Measurements from ENCODE around the gene GCNT2.
"Not testable (repeated sequence)": the region's sequence is repeated elsewhere in the genome, so short reads cannot be mapped to it uniquely, and the experiment has no call there.

GCNT2 gene

GRCh38 chr6:10580570-10580969, 59.4 kb downstream of the GCNT2 start:
- DNase-seq (ENCODE audit: low spot score) = no peak

GRCh38 chr6:10581402-10581801, 60.3 kb downstream of the GCNT2 start:
- not testable (repeated sequence) for DNase-seq (ENCODE audit: low spot score)

GRCh38 chr6:10582774-10583508, 61.8 kb downstream of the GCNT2 start:
- DNase-seq (ENCODE audit: low spot score) = no peak

- DNase-seq (ENCODE audit: low spot score) = no peak
These were observed 62.4 kb downstream of the GCNT2 start for GRCh38 chr6:10583509-10583901.

- no peak for DNase-seq (ENCODE audit: low spot score)
These were observed 63.5 kb downstream of the GCNT2 start for GRCh38 chr6:10584607-10585006.

- no peak for DNase-seq (ENCODE audit: low spot score)
These were observed 64.2 kb downstream of the GCNT2 start for GRCh38 chr6:10585209-10585845.

DNA sequence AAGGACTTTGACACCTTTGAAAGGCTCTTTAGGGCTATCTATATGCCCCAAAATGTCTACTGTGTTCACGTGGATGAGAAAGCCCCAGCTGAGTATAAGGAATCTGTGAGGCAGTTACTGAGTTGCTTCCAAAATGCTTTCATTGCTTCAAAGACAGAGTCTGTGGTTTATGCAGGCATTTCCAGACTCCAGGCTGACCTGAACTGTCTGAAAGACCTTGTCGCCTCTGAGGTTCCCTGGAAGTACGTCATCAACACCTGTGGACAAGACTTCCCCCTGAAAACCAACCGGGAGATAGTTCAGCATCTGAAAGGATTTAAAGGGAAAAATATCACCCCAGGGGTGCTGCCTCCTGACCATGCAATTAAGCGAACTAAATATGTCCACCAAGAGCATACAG, 65.2 kb downstream of the GCNT2 start:
- no peak for DNase-seq (ENCODE audit: low spot score)

- no peak for DNase-seq (ENCODE audit: low spot score)
These were observed 66.7 kb downstream of the GCNT2 start for GRCh38 chr6:10587656-10588406.

- DNase-seq (ENCODE audit: low spot score) = no peak
These were observed 67.6 kb downstream of the GCNT2 start for GRCh38 chr6:10588562-10589428.

DNA sequence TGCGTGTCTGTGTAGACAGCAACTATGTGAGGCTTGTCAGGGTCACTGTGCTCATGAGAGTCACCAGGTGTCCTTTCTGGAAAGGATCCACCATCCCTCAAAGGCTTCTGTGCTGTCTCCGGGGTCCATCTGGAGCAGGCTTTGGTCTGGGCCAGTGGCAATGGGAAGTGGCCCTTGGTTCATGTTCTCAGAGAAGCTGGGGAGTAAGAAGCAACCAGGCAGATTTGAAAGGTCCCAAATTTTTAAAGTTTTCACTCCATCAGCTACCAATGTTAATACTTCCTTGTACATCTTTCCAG, 68.2 kb downstream of the GCNT2 start:
- no peak for DNase-seq (ENCODE audit: low spot score)

DNA sequence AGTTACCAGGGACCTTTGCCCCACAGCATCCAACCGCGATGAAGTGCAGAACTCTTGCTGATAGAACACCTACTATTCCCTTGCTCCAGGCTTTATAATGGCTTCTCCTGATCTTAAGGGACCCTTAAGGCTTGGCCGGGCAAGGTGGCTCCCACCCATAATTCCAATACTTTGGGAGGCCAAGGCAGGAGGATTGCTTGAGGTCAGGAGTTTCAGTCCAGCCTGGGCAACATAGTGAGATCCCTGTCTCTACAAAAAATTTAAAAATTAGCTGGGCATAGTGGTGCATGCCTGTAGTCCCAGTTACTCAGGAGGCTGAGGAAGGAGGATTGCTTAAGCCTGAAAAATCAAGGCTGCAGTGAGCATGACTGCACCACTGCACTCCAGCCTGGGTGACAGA, 68.8 kb downstream of the GCNT2 start:
- DNase-seq (ENCODE audit: low spot score) = no peak

- DNase-seq (ENCODE audit: low spot score) = no peak
These were observed 70.4 kb downstream of the GCNT2 start for GRCh38 chr6:10591422-10592160.

DNA sequence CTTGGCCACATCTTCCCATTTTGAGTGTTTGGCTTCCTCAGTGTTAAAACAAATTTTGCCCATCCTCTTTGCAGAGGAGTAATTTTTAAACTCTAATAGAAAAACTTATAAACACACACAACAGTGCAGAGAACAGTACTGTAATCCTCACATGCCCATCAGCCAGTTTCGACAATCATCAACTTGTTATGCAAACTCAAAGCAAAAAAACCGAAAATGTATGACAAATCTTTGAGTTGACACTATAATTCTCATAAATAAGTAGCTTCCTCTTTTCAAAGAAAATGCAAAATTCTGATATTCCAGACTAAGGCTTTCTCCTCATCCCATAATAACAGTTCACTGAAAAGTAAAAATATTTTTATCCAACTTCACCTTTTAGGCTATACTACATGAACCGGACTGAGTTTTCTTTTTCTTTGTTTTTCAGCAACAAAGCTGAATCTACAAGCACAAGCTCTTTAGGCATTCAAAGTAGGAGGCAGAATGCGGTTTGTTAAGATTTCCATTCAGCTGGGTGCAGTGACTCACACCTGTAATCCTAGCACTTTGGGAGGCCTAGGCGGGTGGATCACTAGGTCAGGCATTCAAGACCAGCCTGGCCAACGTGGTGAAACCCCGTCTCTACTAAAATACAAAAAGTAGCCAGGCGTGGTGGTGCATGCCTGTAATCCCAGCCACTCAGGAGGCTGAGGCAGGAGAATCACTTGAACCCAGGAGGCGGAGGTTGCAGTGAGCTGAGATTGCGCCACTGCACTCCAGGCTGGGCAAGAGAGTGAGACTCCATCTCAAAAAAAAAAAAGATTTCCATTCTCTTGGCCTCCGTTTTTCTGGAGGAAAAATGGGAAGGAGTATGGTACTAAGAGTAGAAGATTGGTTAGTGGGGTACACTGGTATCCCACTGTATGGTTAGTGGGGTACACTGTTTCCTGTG, 74.8 kb downstream of the GCNT2 start:
- DNase-seq (ENCODE audit: low spot score) = no peak

DNA sequence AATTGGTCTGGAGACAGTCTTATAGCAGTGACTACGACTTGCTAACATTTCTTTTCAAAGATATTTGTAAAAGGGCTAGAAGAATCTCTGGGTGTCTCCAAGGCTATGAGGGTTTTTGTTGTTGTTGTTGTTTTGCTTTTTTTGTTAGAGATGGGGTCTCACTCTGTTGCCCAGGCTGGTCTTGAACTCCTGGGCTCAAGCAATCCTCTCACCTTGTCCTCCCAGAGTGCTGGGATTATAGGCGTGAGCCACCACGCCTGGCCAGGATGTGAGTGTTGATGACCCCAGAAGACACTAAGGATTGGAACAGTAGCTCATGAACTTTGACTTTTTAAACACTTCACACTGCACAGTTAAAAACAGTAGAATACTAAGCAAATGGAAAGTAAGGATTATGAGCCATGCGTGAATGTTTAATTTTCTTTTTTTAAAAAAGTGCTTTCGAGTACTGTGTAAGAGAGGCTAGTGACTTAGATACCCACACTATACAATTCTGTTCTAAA, 76.4 kb downstream of the GCNT2 start:
- no peak for DNase-seq (ENCODE audit: low spot score)

- no peak for DNase-seq (ENCODE audit: low spot score)
These were observed 77.2 kb downstream of the GCNT2 start for GRCh38 chr6:10598084-10598960.

- no peak for DNase-seq (ENCODE audit: low spot score)
These were observed 77.9 kb downstream of the GCNT2 start for GRCh38 chr6:10599046-10599445.

DNA sequence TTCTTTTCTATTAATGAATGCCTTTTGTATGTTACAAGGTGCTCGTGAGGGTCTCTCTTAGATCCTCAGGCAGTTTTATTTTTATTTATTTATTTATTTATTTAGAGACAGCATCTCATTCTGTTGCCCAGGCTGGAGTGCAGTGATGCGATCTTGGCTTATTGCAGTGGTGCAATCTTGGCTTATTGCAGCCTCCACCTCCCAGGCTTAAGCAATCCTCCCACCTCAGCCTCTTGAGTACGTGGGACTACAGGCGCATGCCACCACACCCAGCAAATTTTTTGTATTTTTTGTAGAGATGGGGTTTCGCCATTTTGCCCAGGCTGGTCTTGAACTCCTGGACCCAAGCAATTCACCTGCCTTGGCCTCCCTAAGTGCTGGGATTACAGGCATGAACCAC, 79.5 kb downstream of the GCNT2 start:
- DNase-seq (ENCODE audit: low spot score) = not testable (repeated sequence)

DNA sequence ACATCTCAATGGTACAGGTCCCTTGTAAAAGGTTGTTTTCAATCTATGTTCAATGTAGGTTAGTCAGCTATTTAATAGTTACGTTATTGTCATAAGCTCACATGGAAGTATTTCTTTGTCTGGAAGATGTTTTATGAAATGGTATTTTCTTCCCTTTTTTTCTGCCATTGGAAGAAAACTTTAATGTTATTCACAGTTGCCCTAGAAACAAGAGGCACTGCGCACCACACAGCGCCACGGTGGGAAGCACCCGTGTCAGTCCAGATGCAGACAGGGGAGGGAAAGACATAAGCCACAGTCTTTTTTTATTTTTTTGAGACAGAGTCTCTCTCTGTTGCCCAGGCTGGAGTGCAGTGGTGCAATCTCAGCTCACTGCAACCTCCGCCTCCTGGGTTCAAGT, 82.1 kb downstream of the GCNT2 start:
- no peak for DNase-seq (ENCODE audit: low spot score)

- no peak for DNase-seq (ENCODE audit: low spot score)
These were observed 87.9 kb downstream of the GCNT2 start for GRCh38 chr6:10609038-10609437.

Data from NAMALWA (cell line).